ENCODE data around the gene WIZ. TPM values are rescaled to one million over a fixed set of nuclear protein-coding genes. Genes with fewer than 3 reads are reported as not detected.

The WIZ gene
- total and polyA plus RNA-seq, 5 donors from 2014 or later = 0.25 to 17.6 (median 1.0) TPM

DNA sequence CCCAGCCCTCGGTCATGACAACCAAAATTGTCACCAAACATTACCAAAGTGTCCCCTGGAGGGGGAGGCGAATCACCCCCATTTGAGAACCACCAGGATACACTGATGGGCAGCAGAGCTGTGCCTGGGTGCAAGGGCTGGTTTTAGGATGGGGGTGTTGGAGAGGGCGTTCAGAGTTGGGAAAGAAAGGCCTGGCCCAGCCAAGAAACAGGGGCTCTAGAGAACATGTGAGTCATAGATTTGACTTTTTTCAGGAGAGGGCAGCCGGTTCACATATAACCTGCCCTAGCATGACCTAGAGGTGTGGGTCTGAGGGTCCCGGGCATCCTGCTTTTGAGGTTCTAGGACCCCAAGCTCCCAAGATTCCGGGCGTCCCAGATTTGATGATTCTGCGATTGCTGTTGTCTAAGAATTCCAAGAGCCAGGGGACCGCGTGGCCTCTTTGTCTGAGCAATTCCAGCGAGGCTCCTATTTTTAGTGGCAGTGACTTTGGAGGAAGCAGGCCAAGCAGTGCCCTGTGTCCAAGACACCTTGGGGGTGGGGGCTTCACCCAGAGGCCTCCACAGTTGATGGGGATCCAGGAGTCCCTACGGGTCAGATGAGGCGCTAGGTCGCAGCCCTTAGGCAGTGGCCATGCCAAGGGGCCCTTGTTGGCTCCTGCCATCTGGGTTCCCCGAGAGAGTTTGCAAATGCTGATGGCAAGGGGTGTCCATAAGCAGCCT lies 5.1 kb downstream of the WIZ start:
- Histone ChIP-seq H3K4me3 (ENCODE audit: low read depth, low read length) (no peak overlapping the region), H3K27me3 (ENCODE audit: control insufficient read depth, insufficient read depth, low read length) (no peaks in the 10 kb centered on the region), H3K4me1 (ENCODE audit: control insufficient read depth, insufficient read depth, low read length, poor library complexity, severe bottlenecking) (peaks cover 9% of the 10 kb centered on the region), H3K36me3 (ENCODE audit: control insufficient read depth, insufficient read depth, low read length) (no peaks in the 10 kb centered on the region), H3K27ac (ENCODE audit: insufficient read depth, low read length, poor library complexity, severe bottlenecking) (no peak overlapping the region), H3K9me3 (ENCODE audit: control insufficient read depth in 2 of 2, low read length in 2 of 2) (no peaks in the 10 kb centered on the region)
- no peak for DNase-seq
- no peak overlapping the region for H3K27ac Mint-ChIP-seq
- H3K4me1 Mint-ChIP-seq = peaks cover 0 to 15% (median 9%) of the 10 kb centered on the region in 4 donors
- peaks cover 3% of the 10 kb centered on the region for H3K36me3 Mint-ChIP-seq
- no peaks in the 10 kb centered on the region for H3K27me3 Mint-ChIP-seq
- no peaks in the 10 kb centered on the region for H3K9me3 Mint-ChIP-seq
- no peak overlapping the region for H3K4me3 Mint-ChIP-seq
- no peak for ATAC-seq (ENCODE audit: low read depth in 2 of 2)

- H3K27ac ChIP-seq (ENCODE audit: insufficient read depth, low read length, poor library complexity, severe bottlenecking) = no peak overlapping the region
Observed at GRCh38 chr19:15443838-15444237, 5.9 kb downstream of the WIZ start.

DNA sequence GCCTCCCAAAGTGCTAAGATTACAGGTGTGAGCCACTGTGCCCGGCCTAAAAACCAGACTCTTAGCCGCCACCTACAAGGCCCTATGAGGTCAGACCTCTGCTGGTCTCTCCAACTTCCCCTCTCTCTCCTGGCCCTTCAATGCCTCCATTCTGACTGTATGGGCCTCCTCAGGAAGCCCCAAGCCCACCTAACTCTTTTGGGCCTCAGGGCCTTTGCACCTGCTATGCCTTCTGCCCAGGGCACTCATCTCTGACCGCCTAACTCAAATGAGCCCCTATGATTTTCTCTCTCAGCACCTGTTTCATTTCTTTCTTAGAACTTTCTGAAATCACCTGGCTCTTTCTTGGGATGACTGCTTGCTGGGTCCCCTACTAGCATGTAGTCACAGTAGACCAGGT lies 6.4 kb downstream of the WIZ start:
- no peak overlapping the region for H3K27ac ChIP-seq (ENCODE audit: insufficient read depth, low read length, poor library complexity, severe bottlenecking)
- no peaks in the 10 kb centered on the region for H3K27me3 ChIP-seq (ENCODE audit: control insufficient read depth, insufficient read depth, low read length)
- Mint-ChIP-seq H3K36me3 (peaks cover 3% of the 10 kb centered on the region), H3K4me3 (no peak overlapping the region), H3K4me1 (peaks cover 0 to 8% (median 3%) of the 10 kb centered on the region in 4 donors), H3K27me3 (no peaks in the 10 kb centered on the region), H3K27ac (no peak overlapping the region), H3K9me3 (no peaks in the 10 kb centered on the region)
- no peak overlapping the region for H3K4me3 ChIP-seq (ENCODE audit: low read depth, low read length)
- no peaks in the 10 kb centered on the region for H3K4me1 ChIP-seq (ENCODE audit: control insufficient read depth, insufficient read depth, low read length, poor library complexity, severe bottlenecking)
- ATAC-seq (ENCODE audit: low read depth in 2 of 2) = no peak
- H3K9me3 ChIP-seq (ENCODE audit: control insufficient read depth in 2 of 2, low read length in 2 of 2) = no peaks in the 10 kb centered on the region
- H3K36me3 ChIP-seq (ENCODE audit: control insufficient read depth, insufficient read depth, low read length) = no peaks in the 10 kb centered on the region
- DNase-seq = no peak

More at GRCh38 chr19:15443838-15444237, 5.9 kb downstream of the WIZ start:
- Histone ChIP-seq H3K36me3 (ENCODE audit: control insufficient read depth, insufficient read depth, low read length) (no peaks in the 10 kb centered on the region), H3K4me3 (ENCODE audit: low read depth, low read length) (no peak overlapping the region), H3K4me1 (ENCODE audit: control insufficient read depth, insufficient read depth, low read length, poor library complexity, severe bottlenecking) (peaks cover 3% of the 10 kb centered on the region), H3K9me3 (ENCODE audit: control insufficient read depth in 2 of 2, low read length in 2 of 2) (no peaks in the 10 kb centered on the region), H3K27me3 (ENCODE audit: control insufficient read depth, insufficient read depth, low read length) (no peaks in the 10 kb centered on the region)
- no peaks in the 10 kb centered on the region for H3K27me3 Mint-ChIP-seq
- no peak overlapping the region for H3K27ac Mint-ChIP-seq
- ATAC-seq (ENCODE audit: low read depth in 2 of 2) (no peak), DNase-seq (no peak)
- peaks cover 0 to 14% (median 8%) of the 10 kb centered on the region in 4 donors for H3K4me1 Mint-ChIP-seq
- peaks cover 3% of the 10 kb centered on the region for H3K36me3 Mint-ChIP-seq
- H3K4me3 Mint-ChIP-seq = no peak overlapping the region
- no peaks in the 10 kb centered on the region for H3K9me3 Mint-ChIP-seq

DNA sequence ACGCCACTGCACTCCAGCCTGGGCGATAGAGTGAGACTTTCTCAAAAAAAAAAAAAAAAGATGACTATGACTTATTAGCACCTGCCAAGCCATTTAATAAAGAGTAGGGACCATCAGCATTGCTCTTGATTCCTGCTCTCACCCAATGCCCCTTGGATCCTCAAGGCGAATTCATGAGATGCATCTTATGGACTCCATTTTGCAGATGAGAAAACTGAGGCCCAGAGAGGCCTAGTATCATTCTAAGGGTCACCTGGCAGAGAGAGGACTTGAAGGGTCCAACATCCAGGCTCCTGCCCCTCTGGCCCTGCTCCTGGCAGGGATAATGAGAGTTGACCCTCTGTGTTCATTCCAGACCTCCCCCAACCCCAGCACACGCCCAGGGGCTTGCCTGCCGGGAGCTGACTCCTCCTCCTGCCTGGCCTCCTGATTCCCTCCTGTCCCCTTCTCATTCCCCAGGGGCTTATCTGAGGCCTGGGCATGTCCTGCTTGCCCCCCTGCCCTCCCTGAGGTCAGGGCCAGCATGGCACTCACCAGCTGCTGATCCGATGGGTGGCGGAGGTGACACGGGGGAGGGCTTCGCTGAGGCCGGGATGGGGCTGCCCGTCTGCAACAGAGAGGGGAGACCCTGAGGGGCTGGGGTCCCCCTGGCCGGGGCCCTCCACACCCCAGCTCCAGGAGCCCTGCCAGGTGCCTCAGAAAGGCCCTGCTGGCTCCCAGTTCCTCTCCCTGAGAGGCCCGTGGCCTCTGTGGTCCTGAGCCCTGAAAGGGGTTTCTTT lies 7.4 kb downstream of the WIZ start:
- H3K27ac ChIP-seq (ENCODE audit: insufficient read depth, low read length, poor library complexity, severe bottlenecking) = no peak overlapping the region
- no peak overlapping the region for H3K4me3 ChIP-seq (ENCODE audit: low read depth, low read length)
- H3K27me3 Mint-ChIP-seq = no peaks in the 10 kb centered on the region
- H3K27ac Mint-ChIP-seq = no peak overlapping the region
- no peaks in the 10 kb centered on the region for H3K9me3 Mint-ChIP-seq
- H3K36me3 ChIP-seq (ENCODE audit: control insufficient read depth, insufficient read depth, low read length) = no peaks in the 10 kb centered on the region
- peaks cover 0 to 7% (median under 1%) of the 10 kb centered on the region in 4 donors for H3K4me1 Mint-ChIP-seq
- ATAC-seq (ENCODE audit: low read depth in 2 of 2) (no peak), DNase-seq (no peak)
- H3K9me3 ChIP-seq (ENCODE audit: control insufficient read depth in 2 of 2, low read length in 2 of 2) = no peaks in the 10 kb centered on the region
- H3K36me3 Mint-ChIP-seq = peaks cover 2% of the 10 kb centered on the region
- H3K4me1 ChIP-seq (ENCODE audit: control insufficient read depth, insufficient read depth, low read length, poor library complexity, severe bottlenecking) = no peaks in the 10 kb centered on the region
- no peak overlapping the region for H3K4me3 Mint-ChIP-seq
- no peaks in the 10 kb centered on the region for H3K27me3 ChIP-seq (ENCODE audit: control insufficient read depth, insufficient read depth, low read length)

GRCh38 chr19:15441317-15441716 lies 8.4 kb downstream of the WIZ start:
- Mint-ChIP-seq H3K4me1 (peaks cover 0 to 7% (median 0%) of the 10 kb centered on the region in 4 donors), H3K27ac (no peak overlapping the region)
- no peaks in the 10 kb centered on the region for H3K36me3 ChIP-seq (ENCODE audit: control insufficient read depth, insufficient read depth, low read length)

DNA sequence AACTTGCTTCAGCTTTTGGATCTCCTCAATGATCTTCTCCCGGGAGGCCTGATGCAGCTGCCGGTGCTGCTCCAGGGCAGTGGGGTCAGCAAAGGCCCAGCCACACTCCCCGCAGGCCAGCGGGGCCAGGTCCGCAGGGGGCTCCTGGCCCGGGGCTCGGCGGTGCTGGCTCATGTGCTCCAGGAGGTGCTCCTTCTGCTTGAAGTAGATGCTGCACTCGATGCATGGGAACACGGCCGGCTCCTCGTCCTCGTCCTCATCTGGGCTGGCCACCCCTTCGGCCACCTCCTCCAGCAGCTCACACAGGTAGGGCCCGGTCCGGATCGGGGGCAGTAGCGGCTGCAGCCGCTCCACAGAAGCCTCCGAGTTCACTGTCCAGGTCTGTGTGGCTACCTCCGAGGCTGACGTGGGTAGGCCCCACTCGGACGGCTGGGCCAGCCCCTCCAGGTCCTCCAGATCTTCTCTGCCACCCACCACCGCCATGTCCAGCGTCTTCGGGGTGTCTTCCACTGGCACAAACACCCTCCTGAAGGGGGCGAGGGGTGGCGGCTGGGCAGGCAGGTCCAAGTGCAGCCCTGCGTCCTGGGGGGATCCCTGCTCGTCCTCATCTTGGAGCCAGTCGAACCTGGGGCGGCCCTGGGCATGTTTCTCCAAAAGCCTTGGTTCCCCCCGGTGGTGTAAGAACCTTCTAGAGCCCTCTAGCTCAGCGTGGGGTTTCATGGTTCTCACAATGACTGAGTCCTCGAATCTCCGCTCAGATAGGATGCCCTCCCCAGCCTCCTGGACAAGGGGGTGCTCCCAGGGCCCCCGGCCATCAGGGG lies 9.7 kb downstream of the WIZ start:
- Mint-ChIP-seq H3K4me1 (peaks cover 0 to 7% (median 0%) of the 10 kb centered on the region in 4 donors), H3K27me3 (no peaks in the 10 kb centered on the region), H3K36me3 (no peaks in the 10 kb centered on the region), H3K9me3 (no peaks in the 10 kb centered on the region), H3K27ac (no peak overlapping the region), H3K4me3 (no peak overlapping the region)
- Histone ChIP-seq H3K27ac (ENCODE audit: insufficient read depth, low read length, poor library complexity, severe bottlenecking) (no peak overlapping the region), H3K4me3 (ENCODE audit: low read depth, low read length) (no peak overlapping the region), H3K27me3 (ENCODE audit: control insufficient read depth, insufficient read depth, low read length) (no peaks in the 10 kb centered on the region), H3K36me3 (ENCODE audit: control insufficient read depth, insufficient read depth, low read length) (no peaks in the 10 kb centered on the region), H3K4me1 (ENCODE audit: control insufficient read depth, insufficient read depth, low read length, poor library complexity, severe bottlenecking) (no peaks in the 10 kb centered on the region), H3K9me3 (ENCODE audit: control insufficient read depth in 2 of 2, low read length in 2 of 2) (no peaks in the 10 kb centered on the region)
- DNase-seq = no peak
- ATAC-seq (ENCODE audit: low read depth in 2 of 2) = no peak

More at GRCh38 chr19:15441317-15441716, 8.4 kb downstream of the WIZ start:
- no peak for DNase-seq
- H3K4me3 Mint-ChIP-seq = peak overlapping the region in 1 of 4 donors; percentile 39
- H3K4me3 ChIP-seq (ENCODE audit: low read depth, low read length) = no peak overlapping the region
- no peaks in the 10 kb centered on the region for H3K9me3 Mint-ChIP-seq
- no peaks in the 10 kb centered on the region for H3K4me1 ChIP-seq (ENCODE audit: control insufficient read depth, insufficient read depth, low read length, poor library complexity, severe bottlenecking)
- H3K27me3 Mint-ChIP-seq = no peaks in the 10 kb centered on the region
- H3K36me3 Mint-ChIP-seq = no peaks in the 10 kb centered on the region
- H3K9me3 ChIP-seq (ENCODE audit: control insufficient read depth in 2 of 2, low read length in 2 of 2) = no peaks in the 10 kb centered on the region
- ATAC-seq (ENCODE audit: low read depth in 2 of 2) = no peak
- no peaks in the 10 kb centered on the region for H3K27me3 ChIP-seq (ENCODE audit: control insufficient read depth, insufficient read depth, low read length)
- H3K27ac ChIP-seq (ENCODE audit: insufficient read depth, low read length, poor library complexity, severe bottlenecking) = no peak overlapping the region

- DNase-seq (no peak), ATAC-seq (ENCODE audit: low read depth in 2 of 2) (no peak)
- no peak overlapping the region for H3K27ac Mint-ChIP-seq
- H3K4me3 ChIP-seq (ENCODE audit: low read depth, low read length) = no peak overlapping the region
- H3K27me3 Mint-ChIP-seq = no peaks in the 10 kb centered on the region
- H3K36me3 ChIP-seq (ENCODE audit: control insufficient read depth, insufficient read depth, low read length) = no peaks in the 10 kb centered on the region
- H3K9me3 ChIP-seq (ENCODE audit: control insufficient read depth in 2 of 2, low read length in 2 of 2) = no peaks in the 10 kb centered on the region
- no peaks in the 10 kb centered on the region for H3K4me1 ChIP-seq (ENCODE audit: control insufficient read depth, insufficient read depth, low read length, poor library complexity, severe bottlenecking)
- H3K36me3 Mint-ChIP-seq = no peaks in the 10 kb centered on the region
- no peaks in the 10 kb centered on the region for H3K9me3 Mint-ChIP-seq
- H3K4me3 Mint-ChIP-seq = no peak overlapping the region
- peaks cover 0 to 7% (median 0%) of the 10 kb centered on the region in 4 donors for H3K4me1 Mint-ChIP-seq
- no peak overlapping the region for H3K27ac ChIP-seq (ENCODE audit: insufficient read depth, low read length, poor library complexity, severe bottlenecking)
- H3K27me3 ChIP-seq (ENCODE audit: control insufficient read depth, insufficient read depth, low read length) = no peaks in the 10 kb centered on the region
Observed at GRCh38 chr19:15439078-15439799, 10.5 kb downstream of the WIZ start.

All from CD4-positive, CD25-positive, alpha-beta regulatory T cell (primary cell).